PC-3 (cell line): Measurements from ENCODE around the gene TMUB1. TPM values are rescaled to one million over a fixed set of nuclear protein-coding genes. Genes with fewer than 3 reads are reported as not detected.

Source experiments
- ATAC-seq: fragments of 200-7000 bp; cut with Tn5 transposase; 2 replicates; pipeline ENCODE4 v1.9.1; 2020; ENCODE audit warnings: mild to moderate bottlenecking, moderate library complexity
- BruUV-seq: library from RNA; stranded (reverse); fragments of 400-500 nt; replicated peaks from 2 replicates; lab custom pipeline; 2021; lab: Mats Ljungman, UMichigan
- CTCF ChIA-PET: fragments of 300-600 bp; sonication (Branson Sonifier 250); formaldehyde crosslinking; loops from one replicate; lab custom pipeline; 2022; ENCODE audit warnings: antibody characterized with exemption; lab: Charles Lee
- POLR2A ChIA-PET: fragments of 300-600 bp; sonication (Branson Sonifier 250); formaldehyde crosslinking; loops from one replicate; lab custom pipeline; 2022; ENCODE audit warnings: antibody characterized with exemption; ENCODE audit not compliant: unreplicated experiment; lab: Charles Lee
- DNase-seq: peaks from one replicate; pipeline ENCODE4 v3.0.0-alpha.2; 2015
- H2AFZ ChIP-seq: fragments of 300-600 bp; sonication (generic); 2 replicates; pipeline ENCODE4 v1.6.0; 2016; ENCODE audit warnings: antibody characterized with exemption, low read length
- H3F3A ChIP-seq: fragments of 300-600 bp; sonication (generic); one replicate; pipeline ENCODE4 v1.6.0; 2017; ENCODE audit warnings: antibody characterized with exemption, low read length, control low read depth, mild to moderate bottlenecking; ENCODE audit not compliant: unreplicated experiment
- H3K27ac ChIP-seq: fragments of 300-600 bp; sonication (generic); 2 replicates; pipeline ENCODE4 v1.5.1; 2016; ENCODE audit warnings: mild to moderate bottlenecking, low read length
- H3K27me3 ChIP-seq: fragments of 300-600 bp; sonication (generic); 2 replicates; pipeline ENCODE4 v1.6.1; 2016; ENCODE audit warnings: low read length, mixed read lengths
- H3K36me3 ChIP-seq: fragments of 300-600 bp; sonication (generic); 2 replicates; pipeline ENCODE4 v1.6.1; 2016; ENCODE audit warnings: low read depth, mixed run types, low read length, mixed read lengths
- H3K4me1 ChIP-seq: fragments of 300-600 bp; sonication (generic); 2 replicates; pipeline ENCODE4 v1.5.1; 2016; ENCODE audit warnings: low read length; ENCODE audit not compliant: insufficient read depth
- H3K4me2 ChIP-seq: fragments of 300-600 bp; sonication (generic); 2 replicates; pipeline ENCODE4 v1.6.0; 2016; ENCODE audit warnings: low read length
- H3K4me3 ChIP-seq: fragments of 300-600 bp; sonication (generic); 2 replicates; pipeline ENCODE4 v1.5.1; 2016; ENCODE audit warnings: mild to moderate bottlenecking, low read length, mixed read lengths
- H3K79me2 ChIP-seq: fragments of 300-600 bp; sonication (generic); 2 replicates; pipeline ENCODE4 v1.6.1; 2017; ENCODE audit warnings: low read length, mixed read lengths
- H3K9ac ChIP-seq: fragments of 300-600 bp; sonication (generic); 2 replicates; pipeline ENCODE4 v1.6.0; 2016; ENCODE audit warnings: mild to moderate bottlenecking, low read length
- H3K9me2 ChIP-seq: fragments of 300-600 bp; sonication (generic); replicated peaks from 2 replicates; pipeline ENCODE4 v1.6.1; 2016; ENCODE audit warnings: mixed run types, low read length, mixed read lengths
- H3K9me3 ChIP-seq: fragments of 300-600 bp; sonication (generic); 2 replicates; pipeline ENCODE4 v1.6.1; 2016; ENCODE audit warnings: low read length, mixed read lengths
- H4K20me1 ChIP-seq: fragments of 300-600 bp; sonication (generic); 2 replicates; pipeline ENCODE4 v1.6.1; 2016; ENCODE audit warnings: low read length, mixed read lengths
- EZH2 ChIP-seq: fragments of 300-600 bp; sonication (generic); IDR thresholded peaks from one replicate; pipeline ENCODE4 v1.6.1; 2017; ENCODE audit warnings: antibody characterized with exemption, mild to moderate bottlenecking, low read length; ENCODE audit not compliant: unreplicated experiment
- EZH2phosphoT487 ChIP-seq: fragments of 300-600 bp; sonication (generic); IDR thresholded peaks from 2 replicates; pipeline ENCODE4 v1.6.1; 2018; ENCODE audit warnings: mild to moderate bottlenecking, antibody characterized with exemption, low read length, borderline replicate concordance
- intact Hi-C: fragments of 100-400 bp; cut with micrococcal nuclease; formaldehyde crosslinking; loops from 2 replicates; pipeline ENCODE4 v1.9.0; 2023
- total RNA-seq: library from RNA; depleted of rRNA; stranded (reverse); fragments of >200 nt; gene quantifications from 2 replicates; pipeline ENCODE4 v1.2.3, GENCODE V29; 2014
- TF ChIP-seq, protein P1 (sequence below): fragments of 300-600 bp; sonication (generic); conservative IDR thresholded peaks from 2 replicates; pipeline ENCODE4 v1.5.1; 2017; ENCODE audit warnings: antibody characterized with exemption, low read depth, mild to moderate bottlenecking, low read length

TMUB1 gene
- total RNA-seq, 1 experiment from 2014 or later, result 52.1 TPM

DNA sequence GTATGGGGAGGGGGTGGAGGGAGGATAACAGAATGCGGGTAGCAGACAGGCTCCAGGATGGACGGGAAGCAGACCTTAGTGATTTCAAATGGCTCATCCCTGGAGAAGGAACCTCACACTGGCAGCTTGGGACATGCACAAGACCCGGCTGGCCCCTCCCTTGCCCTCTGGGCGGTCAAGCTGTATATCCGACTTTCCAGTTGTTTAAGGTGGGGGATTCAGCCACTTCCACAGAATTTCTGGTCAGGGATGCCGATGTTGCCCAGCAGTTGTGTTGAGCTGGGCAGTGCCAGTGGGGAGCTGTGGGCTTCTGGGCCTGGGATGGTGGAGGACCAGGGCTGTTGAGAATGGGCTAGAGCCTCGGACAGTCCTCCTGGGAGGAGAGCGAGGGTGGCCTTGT is 45.4 kb upstream of the TMUB1 start:
- intact Hi-C loops, result no loop called here
- H4K20me1 ChIP-seq, result no peaks in the 10 kb centered on the region
- ATAC-seq (no peak), DNase-seq (no peak)
- no TSS peak for BruUV-seq
- H3K9ac ChIP-seq, result no peak overlapping the region
- H3K4me1 ChIP-seq, result no peaks in the 10 kb centered on the region
- CTCF ChIA-PET, result no interaction called here
- H3K9me2 ChIP-seq, result no peaks in the 10 kb centered on the region
- H3K27ac ChIP-seq, result no peak overlapping the region
- TF ChIP-seq EZH2, result no peak
- TF ChIP-seq EZH2phosphoT487, result no peak
- TF ChIP-seq, protein P1, sequence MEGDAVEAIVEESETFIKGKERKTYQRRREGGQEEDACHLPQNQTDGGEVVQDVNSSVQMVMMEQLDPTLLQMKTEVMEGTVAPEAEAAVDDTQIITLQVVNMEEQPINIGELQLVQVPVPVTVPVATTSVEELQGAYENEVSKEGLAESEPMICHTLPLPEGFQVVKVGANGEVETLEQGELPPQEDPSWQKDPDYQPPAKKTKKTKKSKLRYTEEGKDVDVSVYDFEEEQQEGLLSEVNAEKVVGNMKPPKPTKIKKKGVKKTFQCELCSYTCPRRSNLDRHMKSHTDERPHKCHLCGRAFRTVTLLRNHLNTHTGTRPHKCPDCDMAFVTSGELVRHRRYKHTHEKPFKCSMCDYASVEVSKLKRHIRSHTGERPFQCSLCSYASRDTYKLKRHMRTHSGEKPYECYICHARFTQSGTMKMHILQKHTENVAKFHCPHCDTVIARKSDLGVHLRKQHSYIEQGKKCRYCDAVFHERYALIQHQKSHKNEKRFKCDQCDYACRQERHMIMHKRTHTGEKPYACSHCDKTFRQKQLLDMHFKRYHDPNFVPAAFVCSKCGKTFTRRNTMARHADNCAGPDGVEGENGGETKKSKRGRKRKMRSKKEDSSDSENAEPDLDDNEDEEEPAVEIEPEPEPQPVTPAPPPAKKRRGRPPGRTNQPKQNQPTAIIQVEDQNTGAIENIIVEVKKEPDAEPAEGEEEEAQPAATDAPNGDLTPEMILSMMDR, result no peak
- H3K36me3 ChIP-seq, result peaks cover 14% of the 10 kb centered on the region
- no peak overlapping the region for H3K4me2 ChIP-seq
- no peak overlapping the region for H2AFZ ChIP-seq
- no peaks in the 10 kb centered on the region for H3K79me2 ChIP-seq
- H3F3A ChIP-seq, result no peaks in the 10 kb centered on the region
- H3K27me3 ChIP-seq, result no peaks in the 10 kb centered on the region
- POLR2A ChIA-PET, result no interaction called here
- H3K9me3 ChIP-seq, result no peaks in the 10 kb centered on the region
- H3K4me3 ChIP-seq, result no peak overlapping the region

GRCh38 chr7:151128144-151128543 is 44.9 kb upstream of the TMUB1 start:
- Histone ChIP-seq H3K36me3 (peaks cover 14% of the 10 kb centered on the region), H3K9ac (no peak overlapping the region)

DNA sequence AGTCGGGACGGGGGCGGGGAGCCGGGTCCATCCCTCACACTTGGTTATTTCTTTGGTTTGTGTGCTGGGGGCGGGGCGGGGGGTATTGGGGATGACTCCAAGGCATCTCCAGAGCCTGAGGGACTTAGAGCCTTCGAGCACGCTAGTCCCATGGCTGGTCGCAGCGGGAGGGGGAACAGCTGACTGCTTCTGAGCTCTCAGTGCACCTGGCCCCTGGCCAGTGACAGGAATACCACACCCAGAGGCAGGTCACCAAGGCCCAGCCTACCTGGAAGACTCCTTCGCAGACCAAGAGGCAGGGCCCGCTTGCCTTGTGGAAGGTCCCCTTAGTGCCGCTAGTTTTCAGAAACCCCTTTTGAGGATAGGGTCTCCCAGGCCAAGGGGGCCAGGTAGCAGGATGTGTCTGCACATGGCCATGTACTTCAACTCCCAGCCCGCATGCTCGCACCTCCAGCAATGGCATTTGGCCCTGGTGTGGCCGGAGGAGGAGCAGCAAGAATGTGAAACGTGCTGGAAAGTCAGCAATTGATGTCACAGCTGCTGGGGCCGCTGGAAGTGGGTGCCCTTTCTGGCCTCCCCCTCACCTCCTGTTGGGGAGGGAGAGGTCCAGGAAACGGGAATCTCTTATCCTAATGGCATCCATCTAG is 43.3 kb upstream of the TMUB1 start:
- Histone ChIP-seq H3K27ac (no peak overlapping the region), H3K9me3 (no peaks in the 10 kb centered on the region), H4K20me1 (no peaks in the 10 kb centered on the region), H3K9me2 (no peaks in the 10 kb centered on the region), H3K4me3 (no peak overlapping the region), H3K4me2 (no peak overlapping the region), H3K36me3 (peaks cover 14% of the 10 kb centered on the region), H3K27me3 (no peaks in the 10 kb centered on the region), H2AFZ (no peak overlapping the region), H3K79me2 (no peaks in the 10 kb centered on the region), H3K4me1 (no peaks in the 10 kb centered on the region), H3F3A (no peaks in the 10 kb centered on the region), H3K9ac (no peak overlapping the region)
- no TSS peak for BruUV-seq
- CTCF ChIA-PET, result no interaction called here
- ATAC-seq (no peak), DNase-seq (no peak)
- intact Hi-C loops, result no loop called here
- TF ChIP-seq, protein P1, result no peak
- TF ChIP-seq EZH2, result no peak
- POLR2A ChIA-PET, result no interaction called here

More at GRCh38 chr7:151128144-151128543, 44.9 kb upstream of the TMUB1 start:
- H3K4me3 ChIP-seq, result no peak overlapping the region
- H3K9me2 ChIP-seq, result no peaks in the 10 kb centered on the region
- no peaks in the 10 kb centered on the region for H3F3A ChIP-seq
- no peak for DNase-seq
- no peaks in the 10 kb centered on the region for H3K27me3 ChIP-seq
- no peaks in the 10 kb centered on the region for H3K79me2 ChIP-seq
- no peaks in the 10 kb centered on the region for H3K4me1 ChIP-seq
- TF ChIP-seq EZH2, result no peak
- no peak for TF ChIP-seq EZH2phosphoT487
- TF ChIP-seq, protein P1, result no peak
- CTCF ChIA-PET, result no interaction called here
- no peak overlapping the region for H2AFZ ChIP-seq
- BruUV-seq, result no TSS peak
- no peak overlapping the region for H3K27ac ChIP-seq
- H4K20me1 ChIP-seq, result no peaks in the 10 kb centered on the region
- no peaks in the 10 kb centered on the region for H3K9me3 ChIP-seq
- POLR2A ChIA-PET, result no interaction called here
- intact Hi-C loops, result no loop called here
- no peak overlapping the region for H3K4me2 ChIP-seq
- ATAC-seq, result no peak
